ENCODE data around the gene DBP. TPM values are rescaled to one million over a fixed set of nuclear protein-coding genes. Genes with fewer than 3 reads are reported as not detected.

Gene DBP
- total RNA-seq, 1 experiment from 2014 or later: 12.0 TPM

- CTCF ChIA-PET: interaction anchor here (1.3 to 1.6 kb wide), 2 partner anchors 25 kb away, joined by 3 read pairs; partner anchors contain the start of genes CA11 and FUT2
- no peaks in the 10 kb centered on the region for H3K36me3 Mint-ChIP-seq
- TF ChIP-seq ZNF138 (CRISPR knock-in tag; conservative IDR thresholded peaks at IDR 0.05) (no peak), RELA (CRISPR knock-in tag; IDR thresholded peaks at IDR 0.05; ENCODE audit: borderline replicate concordance) (0 out of 2 replicates have a peak, but pooled peaks have one; percentile 6), USF1 (CRISPR knock-in tag; IDR thresholded peaks at IDR 0.05) (no peak), SMAD4 (CRISPR knock-in tag; IDR thresholded peaks at IDR 0.05) (no peak)
- no peak overlapping the region for H3K4me3 Mint-ChIP-seq
- H3K27me3 Mint-ChIP-seq (ENCODE audit: low read depth): peaks cover 17% of the 10 kb centered on the region
- DNase-seq (ENCODE audit: low spot score): no peak
- H3K4me1 Mint-ChIP-seq: peaks cover 26% of the 10 kb centered on the region
- H3K27ac Mint-ChIP-seq: no peak overlapping the region
- no peak for ATAC-seq
- POLR2A ChIA-PET: no interaction called here
- peaks cover 10% of the 10 kb centered on the region for H3K9me3 Mint-ChIP-seq
Observed at GRCh38 chr19:48670699-48671445, 33.7 kb upstream of the DBP start.

GRCh38 chr19:48669903-48670668 lies 32.9 kb upstream of the DBP start:
- no peak for DNase-seq (ENCODE audit: low spot score)
- H3K4me3 Mint-ChIP-seq: no peak overlapping the region
- no peaks in the 10 kb centered on the region for H3K36me3 Mint-ChIP-seq
- ChIA-PET POLR2A (no interaction called here), CTCF (interaction anchor here (1.3 kb wide), 1 partner anchor 24 kb away, joined by 3 read pairs; the partner anchor contains the start of gene CA11)
- TF ChIP-seq RELA (CRISPR knock-in tag; IDR thresholded peaks at IDR 0.05; ENCODE audit: borderline replicate concordance) (0 out of 2 replicates have a peak, but pooled peaks have one; percentile 6), FOXJ3 (CRISPR knock-in tag; IDR thresholded peaks at IDR 0.05; ENCODE audit: borderline replicate concordance) (no peak)
- peaks cover 19% of the 10 kb centered on the region for H3K4me1 Mint-ChIP-seq
- peaks cover 15% of the 10 kb centered on the region for H3K27me3 Mint-ChIP-seq (ENCODE audit: low read depth)
- peaks cover 10% of the 10 kb centered on the region for H3K9me3 Mint-ChIP-seq
- ATAC-seq: no peak
- no peak overlapping the region for H3K27ac Mint-ChIP-seq

GRCh38 chr19:48668761-48669160 lies 31.6 kb upstream of the DBP start:
- TF ChIP-seq ZBTB21 (CRISPR knock-in tag; IDR thresholded peaks at IDR 0.05; ENCODE audit: borderline replicate concordance) (no peak), ZNF423 (CRISPR knock-in tag; IDR thresholded peaks at IDR 0.05) (no peak), ZNF232 (CRISPR knock-in tag; IDR thresholded peaks at IDR 0.05) (no peak), TCF7 (CRISPR knock-in tag; IDR thresholded peaks at IDR 0.05; ENCODE audit: low read depth) (no peak), JUN (CRISPR knock-in tag; IDR thresholded peaks at IDR 0.05) (no peak), HMGXB4 (CRISPR knock-in tag; IDR thresholded peaks at IDR 0.05) (no peak), ZSCAN18 (CRISPR knock-in tag; IDR thresholded peaks at IDR 0.05) (no peak), MYBL2 (CRISPR knock-in tag; IDR thresholded peaks at IDR 0.05) (no peak), ZNF396 (CRISPR knock-in tag; IDR thresholded peaks at IDR 0.05; ENCODE audit: borderline replicate concordance) (no peak), ATF3 (CRISPR knock-in tag; conservative IDR thresholded peaks at IDR 0.05) (no peak), PREB (CRISPR knock-in tag; IDR thresholded peaks at IDR 0.05; ENCODE audit: borderline replicate concordance) (no peak), ZMAT4 (CRISPR knock-in tag; IDR thresholded peaks at IDR 0.05) (no peak), ZNF532 (CRISPR knock-in tag; IDR thresholded peaks at IDR 0.05; ENCODE audit: borderline replicate concordance) (no peak), MAX (CRISPR knock-in tag; IDR thresholded peaks at IDR 0.05) (no peak)
- CTCF ChIA-PET: no interaction called here

More at GRCh38 chr19:48668761-48669160, 31.6 kb upstream of the DBP start:
- POLR2A ChIA-PET: no interaction called here
- H3K27ac Mint-ChIP-seq: no peak overlapping the region
- H3K9me3 Mint-ChIP-seq: peaks cover 10% of the 10 kb centered on the region
- DNase-seq (ENCODE audit: low spot score) (no peak), ATAC-seq (no peak)
- H3K36me3 Mint-ChIP-seq: no peaks in the 10 kb centered on the region
- peaks cover 3% of the 10 kb centered on the region for H3K27me3 Mint-ChIP-seq (ENCODE audit: low read depth)
- peaks cover 6% of the 10 kb centered on the region for H3K4me1 Mint-ChIP-seq
- H3K4me3 Mint-ChIP-seq: no peak overlapping the region

Measured in WTC11 (cell line).